GM23338 (cell line): ENCODE results near the gene CCDC92. TPM values are rescaled to one million over a fixed set of nuclear protein-coding genes. Genes with fewer than 3 reads are reported as not detected.

Source experiments
- ATAC-seq: fragments of 200-7000 bp; cut with Tn5 transposase; 3 replicates; pipeline ENCODE4 v1.9.1; 2020
- DNase-seq: peaks from one replicate; pipeline ENCODE4 v3.0.0-alpha.2; 2015; ENCODE audit warnings: low spot score
- H2AFZ ChIP-seq: fragments of 200-600 bp; sonication (generic); 2 replicates; pipeline ENCODE4 v1.8.0; 2016; ENCODE audit warnings: antibody characterized with exemption, mild to moderate bottlenecking, moderate library complexity
- H3F3A ChIP-seq: fragments of 200-600 bp; sonication (generic); replicated peaks from 2 replicates; pipeline ENCODE4 v1.8.0; 2017; ENCODE audit warnings: antibody characterized with exemption, mixed run types, low read depth
- H3K27ac ChIP-seq: fragments of 200-600 bp; sonication (generic); 2 replicates; pipeline ENCODE4 v1.6.1; 2016; ENCODE audit warnings: low read depth
- H3K27me3 ChIP-seq: fragments of 200-600 bp; sonication (generic); 2 replicates; pipeline ENCODE4 v1.8.0; 2016; ENCODE audit warnings: mild to moderate bottlenecking, mixed run types, moderate library complexity; ENCODE audit not compliant: insufficient read depth
- H3K36me3 ChIP-seq: fragments of 200-600 bp; sonication (generic); 2 replicates; pipeline ENCODE4 v1.8.0; 2016; ENCODE audit warnings: mild to moderate bottlenecking; ENCODE audit not compliant: insufficient read depth
- H3K4me1 ChIP-seq: fragments of 200-600 bp; sonication (generic); 2 replicates; pipeline ENCODE4 v1.8.0; 2016; ENCODE audit warnings: mild to moderate bottlenecking, moderate library complexity; ENCODE audit not compliant: insufficient read depth
- H3K4me2 ChIP-seq: fragments of 200-600 bp; sonication (generic); 2 replicates; pipeline ENCODE4 v1.7.1; 2017; ENCODE audit warnings: mixed run types
- H3K4me3 ChIP-seq: fragments of 200-600 bp; sonication (generic); 2 replicates; pipeline ENCODE4 v1.6.1; 2016; ENCODE audit warnings: mixed run types
- H3K79me2 ChIP-seq: fragments of 200-600 bp; sonication (generic); replicated peaks from 2 replicates; pipeline ENCODE4 v1.8.0; 2017; ENCODE audit warnings: mild to moderate bottlenecking; ENCODE audit not compliant: insufficient read depth
- H3K9me2 ChIP-seq: fragments of 200-600 bp; sonication (generic); 2 replicates; pipeline ENCODE4 v1.8.0; 2017; ENCODE audit not compliant: insufficient read depth
- H4K20me1 ChIP-seq: fragments of 200-600 bp; sonication (generic); replicated peaks from 2 replicates; pipeline ENCODE4 v1.8.0; 2017; ENCODE audit warnings: mild to moderate bottlenecking; ENCODE audit not compliant: insufficient read depth
- H3K27ac Mint-ChIP-seq: 2 replicates; pipeline ENCODE4 v1.8.0; 2020; ENCODE audit warnings: inconsistent platforms, mild to moderate bottlenecking, moderate library complexity, mixed read lengths
- H3K27me3 Mint-ChIP-seq: 3 replicates; pipeline ENCODE4 v1.8.0; 2022; ENCODE audit warnings: low read depth, mild to moderate bottlenecking, moderate library complexity, mixed read lengths, inconsistent platforms; ENCODE audit not compliant: insufficient read depth, poor library complexity
- H3K36me3 Mint-ChIP-seq: 3 replicates; pipeline ENCODE4 v1.8.0; 2021; ENCODE audit warnings: low read depth, mild to moderate bottlenecking, inconsistent platforms, moderate library complexity, mixed read lengths
- H3K4me1 Mint-ChIP-seq: 3 replicates; pipeline ENCODE4 v1.8.0; 2020; ENCODE audit warnings: mild to moderate bottlenecking, inconsistent platforms, mixed read lengths
- H3K4me3 Mint-ChIP-seq: 3 replicates; pipeline ENCODE4 v1.8.0; 2021; ENCODE audit warnings: moderate library complexity, mild to moderate bottlenecking, inconsistent platforms, mixed read lengths
- H3K9me3 Mint-ChIP-seq: 3 replicates; pipeline ENCODE4 v1.8.0; 2020; ENCODE audit warnings: moderate library complexity, mild to moderate bottlenecking, inconsistent platforms, mixed read lengths
- CREB1 ChIP-seq: fragments of 250-450 bp; sonication (Bioruptor Pico); IDR thresholded peaks from 2 replicates; pipeline ENCODE4 v1.5.0; 2020; ENCODE audit warnings: low read depth, mild to moderate bottlenecking, moderate library complexity
- EZH2 ChIP-seq: fragments of 200-600 bp; sonication (generic); IDR thresholded peaks from one replicate; pipeline ENCODE4 v1.8.0; 2017; ENCODE audit warnings: antibody characterized with exemption, mild to moderate bottlenecking, low read depth; ENCODE audit not compliant: unreplicated experiment
- EZH2phosphoT487 ChIP-seq: fragments of 200-600 bp; sonication (generic); IDR thresholded peaks from one replicate; pipeline ENCODE4 v1.8.1; 2018; ENCODE audit warnings: antibody characterized with exemption; ENCODE audit not compliant: unreplicated experiment
- JUNB ChIP-seq: IDR thresholded peaks from one replicate; pipeline ENCODE4 v1.6.1; 2016; ENCODE audit warnings: antibody characterized with exemption; ENCODE audit not compliant: unreplicated experiment
- POLR2AphosphoS5 ChIP-seq: IDR thresholded peaks from 2 replicates; pipeline ENCODE4 v1.6.1; 2016; ENCODE audit warnings: antibody characterized with exemption, low read depth
- REST ChIP-seq: IDR thresholded peaks from one replicate; pipeline ENCODE4 v1.6.1; 2018; ENCODE audit warnings: antibody characterized with exemption; ENCODE audit not compliant: unreplicated experiment
- STAT1 ChIP-seq: IDR thresholded peaks from one replicate; pipeline ENCODE4 v1.6.1; 2016; ENCODE audit warnings: antibody characterized with exemption; ENCODE audit not compliant: unreplicated experiment
- ZNF114 ChIP-seq: fragments of 250-450 bp; sonication (Bioruptor Pico); IDR thresholded peaks from 2 replicates; pipeline ENCODE4 v1.5.0; 2020; ENCODE audit warnings: mild to moderate bottlenecking, moderate library complexity
- ZNF462 ChIP-seq: fragments of 250-450 bp; sonication (Bioruptor Pico); IDR thresholded peaks from 2 replicates; pipeline ENCODE4 v1.5.0; 2020; ENCODE audit warnings: mild to moderate bottlenecking, moderate library complexity
- polyA plus RNA-seq: library from polyadenylated mRNA; unstranded; fragments of >200 nt; fragmentation: Nextera tagmentation; extraction: Ambion mirVana; gene quantifications from 2 replicates; pipeline ENCODE4 v1.2.1, GENCODE V29; 2016
- total RNA-seq: library from RNA; depleted of rRNA; stranded (reverse); fragments of >200 nt; shearing (Covaris generic); gene quantifications from 2 replicates; pipeline ENCODE4 v1.2.3, GENCODE V29; 2014
- TF ChIP-seq, protein P1 (sequence below): IDR thresholded peaks from 2 replicates; pipeline ENCODE4 v1.6.1; 2016; ENCODE audit warnings: antibody characterized with exemption
- TF ChIP-seq, protein P2 (sequence below), 2 experiments: fragments of 200-600 bp in 1 of 2; sonication (generic) in 1 of 2; conservative IDR thresholded peaks; 2 replicates each; pipeline versions ENCODE4 v1.5.1 to v1.6.1; 2016 to 2017; ENCODE audit warnings: antibody characterized with exemption in 2 of 2, low read depth in 2 of 2, mild to moderate bottlenecking in 2 of 2, moderate library complexity in 1 of 2

Gene CCDC92
- total and polyA plus RNA-seq, 2 experiments from 2014 or later, result 0.08 to 0.31 TPM

GRCh38 chr12:123934829-123935228 lies 37.8 kb downstream of the CCDC92 start:
- DNase-seq, result no peak
- Histone ChIP-seq H4K20me1 (0 out of 2 replicates have a peak, but pooled peaks cover 5% of the 10 kb centered on the region), H3K4me3 (no peak overlapping the region), H3K36me3 (no peaks in the 10 kb centered on the region), H3K79me2 (no peaks in the 10 kb centered on the region), H3K9me2 (no peaks in the 10 kb centered on the region; the same call in 1 of the 2 replicates), H3F3A (no peaks in the 10 kb centered on the region), H2AFZ (no peak overlapping the region), H3K4me2 (no peak overlapping the region), H3K27ac (no peak overlapping the region), H3K27me3 (no peaks in the 10 kb centered on the region), H3K4me1 (no peaks in the 10 kb centered on the region)
- H3K4me1 Mint-ChIP-seq, result peaks cover 3% of the 10 kb centered on the region
- H3K4me3 Mint-ChIP-seq, result no peak overlapping the region
- no peak overlapping the region for H3K27ac Mint-ChIP-seq
- peaks cover 8% of the 10 kb centered on the region for H3K27me3 Mint-ChIP-seq
- TF ChIP-seq, protein P1, sequence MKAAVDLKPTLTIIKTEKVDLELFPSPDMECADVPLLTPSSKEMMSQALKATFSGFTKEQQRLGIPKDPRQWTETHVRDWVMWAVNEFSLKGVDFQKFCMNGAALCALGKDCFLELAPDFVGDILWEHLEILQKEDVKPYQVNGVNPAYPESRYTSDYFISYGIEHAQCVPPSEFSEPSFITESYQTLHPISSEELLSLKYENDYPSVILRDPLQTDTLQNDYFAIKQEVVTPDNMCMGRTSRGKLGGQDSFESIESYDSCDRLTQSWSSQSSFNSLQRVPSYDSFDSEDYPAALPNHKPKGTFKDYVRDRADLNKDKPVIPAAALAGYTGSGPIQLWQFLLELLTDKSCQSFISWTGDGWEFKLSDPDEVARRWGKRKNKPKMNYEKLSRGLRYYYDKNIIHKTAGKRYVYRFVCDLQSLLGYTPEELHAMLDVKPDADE, result no peak
- TF ChIP-seq STAT1 (no peak), REST (no peak), ZNF462 (no peak), EZH2 (no peak), ZNF114 (no peak), EZH2phosphoT487 (no peak), POLR2AphosphoS5 (no peak), CREB1 (CRISPR knock-in tag) (no peak), JUNB (no peak)
- TF ChIP-seq, protein P2, sequence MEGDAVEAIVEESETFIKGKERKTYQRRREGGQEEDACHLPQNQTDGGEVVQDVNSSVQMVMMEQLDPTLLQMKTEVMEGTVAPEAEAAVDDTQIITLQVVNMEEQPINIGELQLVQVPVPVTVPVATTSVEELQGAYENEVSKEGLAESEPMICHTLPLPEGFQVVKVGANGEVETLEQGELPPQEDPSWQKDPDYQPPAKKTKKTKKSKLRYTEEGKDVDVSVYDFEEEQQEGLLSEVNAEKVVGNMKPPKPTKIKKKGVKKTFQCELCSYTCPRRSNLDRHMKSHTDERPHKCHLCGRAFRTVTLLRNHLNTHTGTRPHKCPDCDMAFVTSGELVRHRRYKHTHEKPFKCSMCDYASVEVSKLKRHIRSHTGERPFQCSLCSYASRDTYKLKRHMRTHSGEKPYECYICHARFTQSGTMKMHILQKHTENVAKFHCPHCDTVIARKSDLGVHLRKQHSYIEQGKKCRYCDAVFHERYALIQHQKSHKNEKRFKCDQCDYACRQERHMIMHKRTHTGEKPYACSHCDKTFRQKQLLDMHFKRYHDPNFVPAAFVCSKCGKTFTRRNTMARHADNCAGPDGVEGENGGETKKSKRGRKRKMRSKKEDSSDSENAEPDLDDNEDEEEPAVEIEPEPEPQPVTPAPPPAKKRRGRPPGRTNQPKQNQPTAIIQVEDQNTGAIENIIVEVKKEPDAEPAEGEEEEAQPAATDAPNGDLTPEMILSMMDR (conservative IDR thresholded peaks at IDR 0.05; ENCODE audit: low read depth in 2 of 2), result no peak
- H3K9me3 Mint-ChIP-seq, result no peaks in the 10 kb centered on the region
- no peak for ATAC-seq
- H3K36me3 Mint-ChIP-seq, result no peaks in the 10 kb centered on the region
